Omental fat pad (tissue), 4 donors: Measurements from ENCODE around the gene ITIH1. TPM values are rescaled to one million over a fixed set of nuclear protein-coding genes. Genes with fewer than 3 reads are reported as not detected.

Source experiments
- ATAC-seq: fragments of 150-250 bp; one replicate; pipeline ENCODE4 v1.9.1; 2016; ENCODE audit warnings: mild to moderate bottlenecking, moderate library complexity; ENCODE audit not compliant: low FRiP score
- DNase-seq: peaks from one replicate; pipeline ENCODE4 v3.0.0-alpha.2; 2019; ENCODE audit warnings: low spot score
- total RNA-seq, 4 donors: library from RNA; depleted of rRNA; stranded (reverse); fragments of >200 nt; gene quantifications; one replicate each; pipeline ENCODE4 v1.1.0, GENCODE V29; 2016
- TF ChIP-seq, protein P1 (sequence below), 3 donors: fragments of 450-650 bp; IDR thresholded peaks; one replicate each; pipeline ENCODE4 v1.5.1; 2016 to 2017; ENCODE audit warnings: antibody characterized with exemption in 3 of 3, mild to moderate bottlenecking in 3 of 3, moderate library complexity in 2 of 3

Gene ITIH1
- total RNA-seq, 4 donors from 2014 or later = 0.94 TPM; not detected in 3

DNA sequence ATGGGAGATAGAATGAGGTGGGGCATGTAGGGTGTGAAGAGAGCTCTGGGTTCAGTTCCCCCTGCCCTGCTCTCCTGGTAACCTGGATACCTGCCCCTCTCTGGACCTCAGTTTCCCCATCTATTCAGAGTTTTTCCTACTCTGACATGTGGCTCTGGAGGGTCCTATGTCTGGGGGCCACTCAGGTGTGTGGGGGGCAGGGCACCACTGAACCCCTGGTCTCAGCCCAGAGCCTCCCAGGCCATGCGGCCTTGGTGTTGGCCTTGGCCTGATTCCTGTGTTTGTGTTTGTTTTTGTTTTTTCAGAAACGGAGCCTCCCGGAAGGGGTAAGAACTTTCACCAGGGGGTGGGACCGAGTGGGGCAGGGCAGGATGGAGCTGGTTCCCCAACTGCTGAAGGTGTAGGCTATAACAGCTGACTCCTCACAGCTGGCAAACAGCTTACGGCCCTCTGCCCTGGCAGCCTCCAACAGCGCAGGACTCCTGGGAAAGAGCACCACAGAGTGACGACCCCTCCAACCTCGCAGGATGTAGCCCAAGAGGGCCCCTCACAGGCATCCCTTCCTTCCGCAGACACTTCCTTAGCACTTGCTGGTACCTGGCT, 18.0 kb downstream of the ITIH1 start:
- ATAC-seq (no peak), DNase-seq (no peak)
- TF ChIP-seq, protein P1, sequence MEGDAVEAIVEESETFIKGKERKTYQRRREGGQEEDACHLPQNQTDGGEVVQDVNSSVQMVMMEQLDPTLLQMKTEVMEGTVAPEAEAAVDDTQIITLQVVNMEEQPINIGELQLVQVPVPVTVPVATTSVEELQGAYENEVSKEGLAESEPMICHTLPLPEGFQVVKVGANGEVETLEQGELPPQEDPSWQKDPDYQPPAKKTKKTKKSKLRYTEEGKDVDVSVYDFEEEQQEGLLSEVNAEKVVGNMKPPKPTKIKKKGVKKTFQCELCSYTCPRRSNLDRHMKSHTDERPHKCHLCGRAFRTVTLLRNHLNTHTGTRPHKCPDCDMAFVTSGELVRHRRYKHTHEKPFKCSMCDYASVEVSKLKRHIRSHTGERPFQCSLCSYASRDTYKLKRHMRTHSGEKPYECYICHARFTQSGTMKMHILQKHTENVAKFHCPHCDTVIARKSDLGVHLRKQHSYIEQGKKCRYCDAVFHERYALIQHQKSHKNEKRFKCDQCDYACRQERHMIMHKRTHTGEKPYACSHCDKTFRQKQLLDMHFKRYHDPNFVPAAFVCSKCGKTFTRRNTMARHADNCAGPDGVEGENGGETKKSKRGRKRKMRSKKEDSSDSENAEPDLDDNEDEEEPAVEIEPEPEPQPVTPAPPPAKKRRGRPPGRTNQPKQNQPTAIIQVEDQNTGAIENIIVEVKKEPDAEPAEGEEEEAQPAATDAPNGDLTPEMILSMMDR (IDR thresholded peaks at IDR 0.05) = no peak

DNA sequence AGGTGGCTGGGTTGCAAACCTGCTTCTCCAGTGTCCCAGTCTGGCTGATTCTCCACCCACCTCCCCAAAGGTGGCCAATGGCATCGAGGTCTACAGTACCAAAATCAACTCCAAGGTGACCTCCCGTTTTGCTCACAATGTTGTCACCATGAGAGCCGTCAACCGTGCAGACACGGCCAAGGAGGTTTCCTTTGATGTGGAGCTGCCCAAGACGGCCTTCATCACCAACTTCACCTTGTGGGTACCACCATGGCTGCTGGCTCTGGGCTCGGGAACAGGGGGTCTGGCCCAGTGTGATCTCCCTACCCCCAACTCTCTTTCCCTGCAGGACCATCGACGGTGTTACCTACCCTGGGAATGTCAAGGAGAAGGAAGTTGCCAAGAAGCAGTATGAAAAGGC, 19.0 kb downstream of the ITIH1 start:
- ATAC-seq (no peak), DNase-seq (no peak)
- TF ChIP-seq, protein P1 (IDR thresholded peaks at IDR 0.05) = no peak

DNA sequence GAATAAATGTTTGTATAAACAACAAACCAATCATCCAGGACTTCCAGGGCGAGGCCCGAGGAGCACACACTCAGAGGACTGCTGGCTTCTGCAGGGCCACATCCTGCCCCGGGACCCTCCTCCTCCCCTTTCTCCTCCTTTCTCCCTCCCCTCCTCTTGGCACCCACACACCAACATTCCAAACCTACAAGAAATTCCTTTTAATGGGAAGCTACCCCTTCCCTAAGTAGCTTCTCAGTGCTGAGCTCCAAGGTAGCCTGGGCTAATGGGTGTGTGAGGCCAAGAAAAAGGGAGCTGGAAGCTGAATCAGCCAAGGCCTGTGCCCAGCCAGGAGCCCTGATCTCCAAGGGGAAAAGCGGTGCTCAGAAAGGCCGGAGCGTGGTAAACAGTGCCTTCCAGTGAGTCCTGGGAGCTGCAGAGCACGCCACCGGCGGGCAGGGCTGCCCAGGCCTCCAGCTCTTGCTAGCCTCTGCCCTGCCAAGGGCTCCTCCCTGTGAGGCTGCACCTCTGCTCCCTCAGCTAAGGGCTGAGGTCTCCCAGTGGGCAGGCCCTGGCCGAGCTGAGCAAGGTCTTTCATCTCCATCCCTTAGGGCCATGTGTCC, 21.1 kb downstream of the ITIH1 start:
- no peak for ATAC-seq

DNA sequence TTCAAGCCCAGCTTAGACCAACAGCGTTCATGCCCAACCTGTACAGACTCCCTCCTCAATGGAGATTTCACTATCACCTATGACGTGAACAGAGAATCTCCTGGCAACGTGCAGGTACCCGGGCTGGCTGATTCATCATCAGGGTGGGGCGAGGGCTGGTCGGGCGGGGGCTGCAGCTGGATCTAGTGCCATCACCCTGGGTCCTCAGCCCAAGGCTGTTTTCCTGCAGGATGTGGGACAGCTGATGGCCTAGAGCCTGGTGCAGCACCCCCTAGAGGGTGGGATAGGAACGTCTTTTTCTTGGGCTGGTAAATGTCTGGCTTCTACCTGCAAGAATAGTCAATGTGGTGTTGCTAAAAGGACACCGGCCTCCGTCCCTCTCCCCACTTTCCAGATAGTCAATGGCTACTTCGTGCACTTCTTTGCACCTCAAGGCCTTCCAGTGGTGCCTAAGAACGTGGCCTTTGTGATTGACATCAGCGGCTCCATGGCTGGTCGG, 21.6 kb downstream of the ITIH1 start:
- DNase-seq = no peak
- ATAC-seq = peak; percentile 51
- TF ChIP-seq, protein P1 (IDR thresholded peaks at IDR 0.05) = no peak

More for the DNA sequence above, 21.1 kb downstream of the ITIH1 start:
- TF ChIP-seq, protein P1 (IDR thresholded peaks at IDR 0.05) = no peak
- DNase-seq = no peak

GRCh38 chr3:52800079-52800478, 22.7 kb downstream of the ITIH1 start:
- TF ChIP-seq, protein P1 (IDR thresholded peaks at IDR 0.05) = no peak
- no peak for ATAC-seq

DNA sequence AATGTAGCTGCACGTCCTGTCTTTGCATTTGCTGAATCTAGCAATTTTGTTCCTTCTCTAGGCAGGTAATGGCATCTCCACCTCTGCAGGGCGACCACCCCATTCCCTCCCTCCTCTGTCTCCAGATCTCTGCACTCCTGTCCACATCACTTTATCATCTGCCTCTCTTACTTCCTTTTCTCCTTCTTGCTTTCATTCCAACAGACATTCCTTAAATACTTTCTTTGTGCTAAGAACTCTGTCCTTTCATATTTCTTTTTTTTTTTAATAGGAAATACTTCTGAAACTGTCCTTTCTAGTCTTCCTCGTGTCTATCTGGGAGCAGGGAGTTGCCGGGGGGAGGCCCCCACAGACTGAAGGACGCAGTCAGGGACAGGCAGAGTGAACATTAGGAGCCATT, 24.4 kb downstream of the ITIH1 start:
- TF ChIP-seq, protein P1 (IDR thresholded peaks at IDR 0.05) = no peak
- no peak for ATAC-seq
- no peak for DNase-seq

More at GRCh38 chr3:52800079-52800478, 22.7 kb downstream of the ITIH1 start:
- no peak for DNase-seq
